Measurements from ENCODE around the gene KCNAB2. TPM values are rescaled to one million over a fixed set of nuclear protein-coding genes. Genes with fewer than 3 reads are reported as not detected.

Gene KCNAB2
- total RNA-seq, 2 donors from 2014 or later, result 9.3 to 14.3 TPM

DNA sequence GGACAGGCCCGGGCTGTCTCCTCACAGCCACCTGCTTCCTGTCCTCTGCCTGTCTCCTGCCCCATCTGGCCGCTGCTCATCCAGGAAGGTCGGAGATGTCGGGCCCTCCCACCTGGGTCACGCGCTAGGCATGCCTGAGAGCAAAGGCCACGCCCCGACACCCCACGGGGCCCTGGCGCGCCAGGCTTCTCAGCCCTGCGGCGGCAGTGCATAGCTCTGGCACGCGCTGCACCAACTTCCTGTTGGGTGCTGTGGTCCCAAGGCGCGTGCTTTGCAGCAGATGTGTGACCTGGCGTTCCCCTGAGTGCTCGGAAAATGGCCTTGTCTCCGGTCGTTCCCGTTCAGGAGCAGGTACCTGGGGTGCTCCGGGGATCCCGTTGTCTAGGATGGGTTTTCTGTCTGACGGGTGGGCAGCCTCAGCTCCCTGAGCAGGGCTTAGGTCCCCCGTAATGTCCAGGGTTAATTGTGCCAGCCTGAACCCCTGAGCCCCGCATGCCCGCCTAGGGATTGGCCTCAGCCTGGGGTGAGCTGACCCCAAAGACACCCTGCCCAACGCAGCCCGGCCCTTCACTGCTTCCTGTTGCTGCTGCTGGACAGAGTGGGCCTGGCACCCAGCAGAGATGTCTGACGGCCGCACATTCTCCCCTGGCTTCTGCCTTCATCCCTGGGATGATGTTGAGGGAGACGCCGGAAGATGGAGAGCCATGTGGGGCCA is 19.4 kb upstream of the KCNAB2 start:
- DNase-seq (ENCODE audit: low spot score), result peak; percentile 65
- Histone ChIP-seq H3K27me3 (no peaks in the 10 kb centered on the region), H3K27ac (peak overlapping the region; percentile 10 to 44), H3K36me3 (no peaks in the 10 kb centered on the region), H3K9me3 (no peaks in the 10 kb centered on the region), H3K4me1 (peaks cover 0 to 13% of the 10 kb centered on the region in 2 donors), H3K4me3 (peak overlapping the region; percentile 17 to 30)
- TF ChIP-seq, protein P1, sequence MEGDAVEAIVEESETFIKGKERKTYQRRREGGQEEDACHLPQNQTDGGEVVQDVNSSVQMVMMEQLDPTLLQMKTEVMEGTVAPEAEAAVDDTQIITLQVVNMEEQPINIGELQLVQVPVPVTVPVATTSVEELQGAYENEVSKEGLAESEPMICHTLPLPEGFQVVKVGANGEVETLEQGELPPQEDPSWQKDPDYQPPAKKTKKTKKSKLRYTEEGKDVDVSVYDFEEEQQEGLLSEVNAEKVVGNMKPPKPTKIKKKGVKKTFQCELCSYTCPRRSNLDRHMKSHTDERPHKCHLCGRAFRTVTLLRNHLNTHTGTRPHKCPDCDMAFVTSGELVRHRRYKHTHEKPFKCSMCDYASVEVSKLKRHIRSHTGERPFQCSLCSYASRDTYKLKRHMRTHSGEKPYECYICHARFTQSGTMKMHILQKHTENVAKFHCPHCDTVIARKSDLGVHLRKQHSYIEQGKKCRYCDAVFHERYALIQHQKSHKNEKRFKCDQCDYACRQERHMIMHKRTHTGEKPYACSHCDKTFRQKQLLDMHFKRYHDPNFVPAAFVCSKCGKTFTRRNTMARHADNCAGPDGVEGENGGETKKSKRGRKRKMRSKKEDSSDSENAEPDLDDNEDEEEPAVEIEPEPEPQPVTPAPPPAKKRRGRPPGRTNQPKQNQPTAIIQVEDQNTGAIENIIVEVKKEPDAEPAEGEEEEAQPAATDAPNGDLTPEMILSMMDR (IDR thresholded peaks at IDR 0.05), result no peak

DNA sequence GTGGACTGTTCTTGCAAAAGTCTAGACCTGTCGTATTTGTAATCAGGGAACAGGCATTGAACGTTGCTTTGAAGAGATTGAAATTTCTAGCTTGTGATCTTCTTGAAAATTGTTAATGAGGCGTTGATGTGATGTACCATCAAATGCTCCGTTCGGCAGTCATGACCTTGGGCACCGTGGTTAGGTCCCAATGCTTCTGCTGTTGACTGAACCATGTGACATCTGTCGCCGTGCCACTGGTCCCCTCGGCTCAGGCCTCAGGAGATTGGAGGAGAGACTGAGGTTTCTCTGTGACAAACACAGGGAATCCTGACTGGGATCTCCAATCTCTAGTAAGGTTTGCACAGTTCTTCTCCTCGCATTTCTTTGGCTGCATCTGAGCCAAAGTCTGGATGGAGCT is 18.1 kb upstream of the KCNAB2 start:
- no peak overlapping the region for H3K27ac ChIP-seq

DNA sequence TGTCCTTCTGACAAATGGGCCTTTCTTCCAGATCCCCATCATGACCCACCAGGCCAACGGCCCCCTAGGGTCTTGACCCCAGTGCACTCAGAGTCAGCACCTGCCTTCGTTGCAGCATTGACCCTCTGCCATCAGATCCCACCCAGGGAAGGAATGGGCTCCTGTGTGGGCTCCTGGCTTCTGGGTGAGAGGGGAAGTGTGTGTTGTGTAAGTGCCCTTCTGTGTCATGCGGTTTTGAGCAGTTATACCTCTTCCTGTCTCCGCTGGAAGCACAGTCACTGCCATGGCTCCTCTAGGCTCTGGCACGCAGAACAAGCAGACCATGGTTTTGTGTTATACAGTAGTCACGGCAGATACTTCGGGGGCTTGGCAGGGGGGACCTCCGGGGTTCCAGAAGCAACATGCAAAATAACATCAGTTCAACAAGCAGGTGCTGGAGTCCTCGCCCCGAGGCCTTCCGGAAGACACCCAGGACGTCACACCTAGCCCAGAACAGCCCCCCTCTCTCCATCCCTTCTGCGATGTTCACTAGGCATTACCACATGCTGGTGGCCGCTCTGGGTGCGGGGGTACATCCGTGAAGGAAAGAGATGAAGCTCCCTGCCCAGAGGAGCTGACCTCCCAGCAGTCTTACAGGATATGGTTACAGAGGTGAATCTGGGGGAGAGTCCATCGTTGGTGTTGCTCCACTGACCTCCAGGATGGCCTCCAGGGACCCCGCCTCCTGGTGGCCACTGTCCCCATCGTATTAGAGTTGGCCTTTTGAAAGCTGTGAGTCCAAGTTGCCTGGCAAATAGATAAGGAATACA is 17.4 kb upstream of the KCNAB2 start:
- Histone ChIP-seq H3K9me3 (no peaks in the 10 kb centered on the region), H3K36me3 (no peaks in the 10 kb centered on the region), H3K27ac (peak overlapping the region in 1 of 2 donors; percentile 11), H3K4me3 (peak overlapping the region in 1 of 2 donors; percentile 2), H3K27me3 (no peaks in the 10 kb centered on the region), H3K4me1 (peaks cover 0 to 13% of the 10 kb centered on the region in 2 donors)
- DNase-seq (ENCODE audit: low spot score), result peak; percentile 65
- TF ChIP-seq, protein P1 (IDR thresholded peaks at IDR 0.05), result no peak

More for the DNA sequence above, 18.1 kb upstream of the KCNAB2 start:
- DNase-seq (ENCODE audit: low spot score), result no peak
- Histone ChIP-seq H3K4me1 (peaks cover 0 to 13% of the 10 kb centered on the region in 2 donors), H3K27me3 (no peaks in the 10 kb centered on the region), H3K4me3 (peak overlapping the region in 1 of 2 donors; percentile 30), H3K9me3 (no peaks in the 10 kb centered on the region), H3K36me3 (no peaks in the 10 kb centered on the region)
- TF ChIP-seq, protein P1 (IDR thresholded peaks at IDR 0.05), result no peak

DNA sequence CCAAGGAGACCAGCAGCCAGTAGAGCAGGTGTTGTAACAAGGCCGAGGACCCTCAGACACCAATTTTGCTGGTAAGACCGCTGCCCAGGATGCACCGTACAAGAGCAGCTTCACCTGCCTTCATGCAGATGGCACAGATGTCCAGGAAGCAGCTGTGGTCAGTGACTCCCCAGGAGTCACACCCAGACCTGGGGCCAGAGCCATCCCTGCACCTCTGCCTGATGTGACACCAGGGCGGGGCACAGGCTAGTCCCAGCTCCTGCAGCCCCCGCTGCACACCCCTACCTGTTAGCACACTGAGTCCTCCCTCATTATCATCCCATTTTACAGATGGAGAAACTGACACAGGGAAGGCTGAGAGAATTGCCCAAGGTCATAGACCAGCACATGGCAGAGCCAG is 16.3 kb upstream of the KCNAB2 start:
- TF ChIP-seq, protein P1 (IDR thresholded peaks at IDR 0.05), result no peak
- no peaks in the 10 kb centered on the region for H3K9me3 ChIP-seq
- no peak overlapping the region for H3K27ac ChIP-seq
- no peak for DNase-seq (ENCODE audit: low spot score)
- no peak overlapping the region for H3K4me3 ChIP-seq
- H3K27me3 ChIP-seq, result no peaks in the 10 kb centered on the region
- H3K36me3 ChIP-seq, result no peaks in the 10 kb centered on the region
- peaks cover 0 to 17% of the 10 kb centered on the region in 2 donors for H3K4me1 ChIP-seq

DNA sequence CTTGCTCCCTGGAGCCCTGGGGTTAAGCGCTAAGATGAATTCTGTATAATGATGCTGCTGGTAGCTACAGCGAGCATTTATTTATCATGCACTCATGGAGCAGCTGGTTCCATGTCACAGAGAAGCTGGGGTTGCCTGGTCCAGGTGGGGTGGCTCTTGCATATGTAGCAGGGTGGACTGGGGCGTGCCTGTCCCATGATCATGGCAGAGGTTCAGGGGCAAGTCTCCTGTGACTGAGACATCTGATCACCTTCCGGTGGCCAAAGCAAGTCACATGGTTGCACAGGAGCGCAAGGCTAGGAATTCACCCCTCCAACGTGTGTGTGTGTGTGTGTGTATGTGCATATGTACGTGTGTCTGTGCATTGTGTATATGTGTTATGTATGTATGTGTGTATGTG is 15.6 kb upstream of the KCNAB2 start:
- H3K36me3 ChIP-seq, result no peaks in the 10 kb centered on the region
- TF ChIP-seq, protein P1 (IDR thresholded peaks at IDR 0.05), result no peak
- H3K4me3 ChIP-seq, result no peak overlapping the region
- H3K27me3 ChIP-seq, result no peaks in the 10 kb centered on the region
- no peak overlapping the region for H3K27ac ChIP-seq
- H3K9me3 ChIP-seq, result no peaks in the 10 kb centered on the region
- DNase-seq (ENCODE audit: low spot score), result no peak
- H3K4me1 ChIP-seq, result peaks cover 0 to 18% of the 10 kb centered on the region in 2 donors
